BLaER1 treated with 17β-estradiol and CSF1 and Interleukin-3, amounts not matched to agents 10 nM and 100 nM (cell line): ENCODE data around the gene HBS1L.

Experiments
- H3K27ac ChIP-seq, 11 experiments: shearing (Covaris generic); formaldehyde crosslinking; 2 replicates each; pipeline ENCODE4 v1.8.1; 2022
- H3K27me3 ChIP-seq, 11 experiments: shearing (Covaris generic); formaldehyde crosslinking; 2 replicates each; pipeline ENCODE4 v1.8.1; 2022
- H3K36me3 ChIP-seq, 11 experiments: shearing (Covaris generic); formaldehyde crosslinking; 2 replicates each; pipeline ENCODE4 v1.8.1; 2022
- H3K4me1 ChIP-seq, 10 experiments: shearing (Covaris generic); formaldehyde crosslinking; 2 replicates each; pipeline ENCODE4 v1.8.1; 2022
- H3K4me2 ChIP-seq, 11 experiments: shearing (Covaris generic); formaldehyde crosslinking; 2 replicates each; pipeline ENCODE4 v1.8.1; 2022
- H3K4me3 ChIP-seq, 10 experiments: shearing (Covaris generic); formaldehyde crosslinking; 2 replicates each; pipeline ENCODE4 v1.8.1; 2022
- H3K9ac ChIP-seq, 11 experiments: shearing (Covaris generic); formaldehyde crosslinking; 2 replicates each; pipeline ENCODE4 v1.8.1; 2022
- H3K9me3 ChIP-seq, 11 experiments: shearing (Covaris generic); formaldehyde crosslinking; replicated peaks in 1 of 11; 2 replicates each; pipeline ENCODE4 v1.8.1; 2022
- H4K20me1 ChIP-seq, 11 experiments: shearing (Covaris generic); formaldehyde crosslinking; 2 replicates each; pipeline ENCODE4 v1.8.1; 2022
- Cebpa-rat ChIP-seq, 11 experiments: shearing (Covaris generic); IDR thresholded peaks; 2 replicates each; pipeline ENCODE4 v1.8.1; 2022

HBS1L gene

GRCh38 chr6:135092724-135093123 is 38.1 kb upstream of the HBS1L start:
- TF ChIP-seq Cebpa-rat (IDR thresholded peaks at IDR 0.05), result no peak
- H3K9me3 ChIP-seq, result peaks cover 0 to 6% (median 0%) of the 10 kb centered on the region in 11 experiments; a peak in 5 of 22 replicates
- H3K27ac ChIP-seq, result peak overlapping the region in 1 of 11 experiments; percentile 7; a peak in 1 of 22 replicates
- H4K20me1 ChIP-seq, result no peaks in the 10 kb centered on the region
- H3K4me1 ChIP-seq, result peaks cover 14 to 86% (median 44%) of the 10 kb centered on the region in 10 experiments
- no peaks in the 10 kb centered on the region for H3K36me3 ChIP-seq
- no peak overlapping the region for H3K4me3 ChIP-seq
- H3K27me3 ChIP-seq, result no peaks in the 10 kb centered on the region
- H3K4me2 ChIP-seq, result peak overlapping the region in 4 of 11 experiments; percentile 9 to 93 (median 34); a peak in 5 of 22 replicates
- H3K9ac ChIP-seq, result no peak overlapping the region

DNA sequence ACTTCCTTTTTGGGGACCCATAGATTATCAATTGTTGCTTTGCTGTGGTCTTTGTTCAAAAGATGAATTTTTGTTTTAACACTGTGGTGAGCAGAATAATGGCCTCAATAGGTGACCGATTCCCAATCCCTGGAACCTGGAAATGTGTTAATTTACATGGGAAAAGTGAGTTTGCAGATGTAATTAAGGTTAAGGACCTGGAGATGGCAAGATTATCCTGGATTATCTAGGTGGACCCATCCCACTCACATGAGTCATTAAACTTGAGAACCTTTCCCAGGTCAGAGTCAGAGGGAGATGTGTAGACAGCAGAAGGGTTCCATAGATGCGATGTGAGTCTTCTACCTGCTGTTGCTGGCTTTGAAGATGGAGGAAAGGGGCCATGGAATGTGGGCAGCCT is 36.2 kb upstream of the HBS1L start:
- no peak overlapping the region for H3K4me3 ChIP-seq
- H3K36me3 ChIP-seq, result no peaks in the 10 kb centered on the region
- H3K27ac ChIP-seq, result peak overlapping the region in 2 of 11 experiments; percentile 21 to 41; a peak in 3 of 22 replicates
- peaks cover 0 to 6% (median 0%) of the 10 kb centered on the region in 11 experiments; a peak in 5 of 22 replicates for H3K9me3 ChIP-seq
- peak overlapping the region in 6 of 11 experiments; percentile 5 to 94 (median 83); a peak in 10 of 22 replicates for H3K4me2 ChIP-seq
- no peak for TF ChIP-seq Cebpa-rat (IDR thresholded peaks at IDR 0.05)
- H4K20me1 ChIP-seq, result no peaks in the 10 kb centered on the region
- H3K27me3 ChIP-seq, result no peaks in the 10 kb centered on the region
- H3K9ac ChIP-seq, result no peak overlapping the region
- peaks cover 34 to 96% (median 63%) of the 10 kb centered on the region in 10 experiments for H3K4me1 ChIP-seq

GRCh38 chr6:135089901-135090300 is 35.3 kb upstream of the HBS1L start:
- Histone ChIP-seq H3K9ac (no peak overlapping the region), H3K27ac (peak overlapping the region in 6 of 11 experiments; percentile 1 to 85 (median 60); a peak in 5 of 22 replicates), H3K9me3 (peaks cover 0 to 6% (median 0%) of the 10 kb centered on the region in 11 experiments; a peak in 5 of 22 replicates), H3K4me3 (peak overlapping the region in 1 of 10 experiments; percentile 4; a peak in 1 of 20 replicates), H4K20me1 (no peaks in the 10 kb centered on the region), H3K27me3 (no peaks in the 10 kb centered on the region), H3K4me2 (peak overlapping the region in 6 of 11 experiments; percentile 30 to 94 (median 86); a peak in 10 of 22 replicates), H3K36me3 (no peaks in the 10 kb centered on the region), H3K4me1 (peaks cover 39 to 100% (median 69%) of the 10 kb centered on the region in 10 experiments)
- TF ChIP-seq Cebpa-rat (IDR thresholded peaks at IDR 0.05), result no peak

DNA sequence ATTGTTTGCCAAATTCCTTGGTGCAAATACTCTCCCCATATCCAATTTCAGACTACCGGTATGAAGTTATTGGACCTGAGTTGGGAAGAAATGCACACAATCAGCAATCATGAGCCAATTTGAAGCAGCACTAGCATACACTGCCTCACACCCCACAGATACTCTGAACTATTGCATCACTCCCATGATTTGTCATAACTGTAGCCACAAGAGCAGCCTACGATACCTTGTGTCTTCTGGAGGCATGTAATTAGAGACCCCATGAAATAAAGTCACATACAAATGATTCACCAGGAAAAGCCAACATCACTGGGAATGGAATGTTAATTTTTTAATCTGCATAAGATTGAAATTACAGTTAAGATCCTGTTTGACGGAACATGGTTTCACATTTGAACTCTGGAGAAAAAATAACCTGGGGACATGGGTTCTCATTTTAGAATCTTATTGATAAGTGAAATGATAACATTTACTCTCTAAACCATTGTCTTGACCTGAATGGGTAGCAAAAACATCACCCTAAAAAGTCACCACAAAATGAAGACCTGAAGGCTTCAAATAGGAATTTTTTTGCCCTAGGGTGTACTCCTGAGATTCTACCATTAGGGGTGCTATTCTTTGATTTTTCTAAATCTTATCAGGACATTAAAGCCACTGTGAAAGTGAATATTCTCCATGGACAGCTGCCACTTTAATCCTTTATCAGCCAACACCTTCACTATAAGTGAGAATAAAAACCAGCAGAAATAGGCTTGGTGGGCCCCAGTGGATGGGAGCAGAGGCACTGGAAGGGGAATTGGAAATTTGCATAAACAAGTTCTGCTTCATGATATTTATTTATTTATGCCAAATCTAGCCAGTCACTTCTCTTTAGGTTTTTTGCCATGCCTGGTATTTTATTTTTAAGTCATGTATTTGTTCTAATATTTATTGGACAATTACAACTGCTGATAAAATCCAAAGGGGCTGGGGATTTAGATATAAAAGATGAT is 34.5 kb upstream of the HBS1L start:
- Histone ChIP-seq H3K4me2 (peak overlapping the region; percentile 70 to 94 (median 83)), H3K9ac (peak overlapping the region in 5 of 11 experiments; percentile 1 to 70 (median 64); a peak in 4 of 22 replicates), H3K36me3 (no peaks in the 10 kb centered on the region), H3K27ac (peak overlapping the region in 10 of 11 experiments; percentile 46 to 85 (median 79); a peak in 17 of 22 replicates), H3K9me3 (peaks cover 0 to 6% (median 0%) of the 10 kb centered on the region in 11 experiments; a peak in 7 of 22 replicates), H3K4me3 (no peak overlapping the region), H3K4me1 (peaks cover 39 to 100% (median 65%) of the 10 kb centered on the region in 10 experiments), H4K20me1 (no peaks in the 10 kb centered on the region), H3K27me3 (no peaks in the 10 kb centered on the region)
- TF ChIP-seq Cebpa-rat (IDR thresholded peaks at IDR 0.05), result peak in 8 of 11 experiments; percentile 52 to 91 (median 64); a peak in 10 of 22 replicates

DNA sequence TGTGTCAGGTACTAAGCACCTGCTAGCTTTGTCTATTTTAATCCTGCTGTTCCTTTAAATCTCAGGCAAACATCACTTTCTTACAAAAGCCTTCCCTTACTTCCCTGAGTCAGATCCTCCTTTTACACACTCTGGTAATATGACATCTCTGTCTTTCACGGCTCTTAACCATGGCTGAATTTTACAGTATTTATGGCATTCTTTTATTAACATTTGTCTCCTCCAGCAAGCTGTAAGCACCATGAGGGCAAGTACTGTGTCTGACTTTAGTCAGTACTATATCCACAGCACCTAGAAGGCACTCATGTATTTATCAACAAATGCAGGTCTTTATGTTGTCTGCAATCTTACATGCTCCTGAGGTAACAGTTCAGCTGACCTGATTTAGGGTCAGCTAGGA is 33.7 kb upstream of the HBS1L start:
- peaks cover 37 to 97% (median 59%) of the 10 kb centered on the region in 10 experiments for H3K4me1 ChIP-seq
- TF ChIP-seq Cebpa-rat (IDR thresholded peaks at IDR 0.05), result no peak
- H3K4me2 ChIP-seq, result peak overlapping the region; percentile 70 to 94 (median 83)
- H3K27ac ChIP-seq, result peak overlapping the region; percentile 0 to 85 (median 78); a peak in 20 of 22 replicates
- no peaks in the 10 kb centered on the region for H4K20me1 ChIP-seq
- H3K27me3 ChIP-seq, result no peaks in the 10 kb centered on the region
- H3K9me3 ChIP-seq, result peaks cover 0 to 13% (median 8%) of the 10 kb centered on the region in 11 experiments; a peak in 12 of 22 replicates
- no peaks in the 10 kb centered on the region for H3K36me3 ChIP-seq
- peak overlapping the region; percentile 22 to 77 (median 64); a peak in 16 of 22 replicates for H3K9ac ChIP-seq
- peak overlapping the region in 5 of 10 experiments; percentile 19 to 36 (median 28); a peak in 7 of 20 replicates for H3K4me3 ChIP-seq

- Histone ChIP-seq H3K9me3 (peaks cover 4 to 18% (median 11%) of the 10 kb centered on the region in 11 experiments; a peak in 13 of 22 replicates), H3K4me2 (peak overlapping the region; percentile 70 to 94 (median 83)), H4K20me1 (no peaks in the 10 kb centered on the region), H3K27ac (peak overlapping the region; percentile 0 to 85 (median 78); a peak in 20 of 22 replicates), H3K36me3 (no peaks in the 10 kb centered on the region), H3K4me1 (peaks cover 37 to 92% (median 57%) of the 10 kb centered on the region in 10 experiments), H3K9ac (peak overlapping the region; percentile 22 to 77 (median 64); a peak in 19 of 22 replicates), H3K4me3 (peak overlapping the region; percentile 8 to 50 (median 30); a peak in 14 of 20 replicates), H3K27me3 (no peaks in the 10 kb centered on the region)
- no peak for TF ChIP-seq Cebpa-rat (IDR thresholded peaks at IDR 0.05)
These were observed 33.2 kb upstream of the HBS1L start for GRCh38 chr6:135087803-135088202.

DNA sequence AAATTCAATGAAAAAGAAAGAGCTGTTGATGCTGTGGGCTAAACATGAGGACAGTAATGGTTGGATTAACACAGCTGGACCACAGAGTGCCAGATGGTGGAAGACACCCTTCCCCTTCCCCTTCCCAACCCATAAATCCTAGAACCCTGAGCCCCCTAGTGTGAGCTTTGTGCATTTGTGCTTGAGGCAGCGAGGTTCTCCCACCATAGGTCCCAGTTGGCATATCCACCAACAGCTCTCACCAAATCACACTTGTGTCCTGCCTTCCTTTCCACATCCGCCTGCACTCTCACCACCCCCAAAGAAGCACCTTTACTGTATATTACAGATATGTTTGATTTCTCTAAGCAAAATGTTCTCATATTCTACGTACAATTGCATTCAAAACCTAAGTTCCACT is 32.8 kb upstream of the HBS1L start:
- H4K20me1 ChIP-seq, result no peaks in the 10 kb centered on the region
- peak overlapping the region in 8 of 11 experiments; percentile 25 to 77 (median 68); a peak in 18 of 22 replicates for H3K9ac ChIP-seq
- H3K4me2 ChIP-seq, result peak overlapping the region; percentile 70 to 94 (median 83)
- H3K4me3 ChIP-seq, result peak overlapping the region; percentile 8 to 50 (median 30); a peak in 12 of 20 replicates
- no peaks in the 10 kb centered on the region for H3K27me3 ChIP-seq
- peaks cover 0 to 1% (median 0%) of the 10 kb centered on the region in 11 experiments; a peak in 1 of 22 replicates for H3K36me3 ChIP-seq
- peak overlapping the region in 9 of 11 experiments; percentile 54 to 85 (median 80); a peak in 19 of 22 replicates for H3K27ac ChIP-seq
- peaks cover 37 to 88% (median 57%) of the 10 kb centered on the region in 10 experiments for H3K4me1 ChIP-seq
- peaks cover 8 to 19% (median 15%) of the 10 kb centered on the region in 11 experiments for H3K9me3 ChIP-seq
- no peak for TF ChIP-seq Cebpa-rat (IDR thresholded peaks at IDR 0.05)

GRCh38 chr6:135086414-135086764 is 31.8 kb upstream of the HBS1L start:
- H3K9ac ChIP-seq, result peak overlapping the region; percentile 21 to 77 (median 64); a peak in 20 of 22 replicates
- peaks cover 0 to 5% (median 0%) of the 10 kb centered on the region in 11 experiments; a peak in 1 of 22 replicates for H3K36me3 ChIP-seq
- H3K4me3 ChIP-seq, result peak overlapping the region; percentile 22 to 57 (median 37); a peak in 16 of 20 replicates
- H3K9me3 ChIP-seq, result peaks cover 18 to 29% (median 25%) of the 10 kb centered on the region in 11 experiments
- H3K27ac ChIP-seq, result peak overlapping the region in 10 of 11 experiments; percentile 23 to 85 (median 79); a peak in 19 of 22 replicates
- peaks cover 37 to 78% (median 57%) of the 10 kb centered on the region in 10 experiments for H3K4me1 ChIP-seq
- no peak for TF ChIP-seq Cebpa-rat (IDR thresholded peaks at IDR 0.05)
- H4K20me1 ChIP-seq, result no peaks in the 10 kb centered on the region
- no peaks in the 10 kb centered on the region for H3K27me3 ChIP-seq
- H3K4me2 ChIP-seq, result peak overlapping the region; percentile 70 to 94 (median 83)
